ENCODE measurements around the gene STRA8.

GRCh38 chr7:135265637-135266036 lies 32.0 kb downstream of the STRA8 start:
- TF ChIP-seq, protein P1, sequence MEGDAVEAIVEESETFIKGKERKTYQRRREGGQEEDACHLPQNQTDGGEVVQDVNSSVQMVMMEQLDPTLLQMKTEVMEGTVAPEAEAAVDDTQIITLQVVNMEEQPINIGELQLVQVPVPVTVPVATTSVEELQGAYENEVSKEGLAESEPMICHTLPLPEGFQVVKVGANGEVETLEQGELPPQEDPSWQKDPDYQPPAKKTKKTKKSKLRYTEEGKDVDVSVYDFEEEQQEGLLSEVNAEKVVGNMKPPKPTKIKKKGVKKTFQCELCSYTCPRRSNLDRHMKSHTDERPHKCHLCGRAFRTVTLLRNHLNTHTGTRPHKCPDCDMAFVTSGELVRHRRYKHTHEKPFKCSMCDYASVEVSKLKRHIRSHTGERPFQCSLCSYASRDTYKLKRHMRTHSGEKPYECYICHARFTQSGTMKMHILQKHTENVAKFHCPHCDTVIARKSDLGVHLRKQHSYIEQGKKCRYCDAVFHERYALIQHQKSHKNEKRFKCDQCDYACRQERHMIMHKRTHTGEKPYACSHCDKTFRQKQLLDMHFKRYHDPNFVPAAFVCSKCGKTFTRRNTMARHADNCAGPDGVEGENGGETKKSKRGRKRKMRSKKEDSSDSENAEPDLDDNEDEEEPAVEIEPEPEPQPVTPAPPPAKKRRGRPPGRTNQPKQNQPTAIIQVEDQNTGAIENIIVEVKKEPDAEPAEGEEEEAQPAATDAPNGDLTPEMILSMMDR (IDR thresholded peaks at IDR 0.05; ENCODE audit: low read length): no peak
- no peak for TF ChIP-seq EZH2 (optimal IDR thresholded peaks at IDR 0.05; ENCODE audit: low read depth, low read length)

Data from MM.1S (cell line).